ENCODE results near the gene TAF11L8.
"Not testable (repeated sequence)": the region's sequence is repeated elsewhere in the genome, so short reads cannot be mapped to it uniquely, and the experiment has no call there.

TAF11L8 gene

GRCh38 chr5:17619354-17619753, 28.6 kb upstream of the TAF11L8 start:
- no peak for TF ChIP-seq POLR2AphosphoS5 (IDR thresholded peaks at IDR 0.05; ENCODE audit: low read depth, low read length)

DNA sequence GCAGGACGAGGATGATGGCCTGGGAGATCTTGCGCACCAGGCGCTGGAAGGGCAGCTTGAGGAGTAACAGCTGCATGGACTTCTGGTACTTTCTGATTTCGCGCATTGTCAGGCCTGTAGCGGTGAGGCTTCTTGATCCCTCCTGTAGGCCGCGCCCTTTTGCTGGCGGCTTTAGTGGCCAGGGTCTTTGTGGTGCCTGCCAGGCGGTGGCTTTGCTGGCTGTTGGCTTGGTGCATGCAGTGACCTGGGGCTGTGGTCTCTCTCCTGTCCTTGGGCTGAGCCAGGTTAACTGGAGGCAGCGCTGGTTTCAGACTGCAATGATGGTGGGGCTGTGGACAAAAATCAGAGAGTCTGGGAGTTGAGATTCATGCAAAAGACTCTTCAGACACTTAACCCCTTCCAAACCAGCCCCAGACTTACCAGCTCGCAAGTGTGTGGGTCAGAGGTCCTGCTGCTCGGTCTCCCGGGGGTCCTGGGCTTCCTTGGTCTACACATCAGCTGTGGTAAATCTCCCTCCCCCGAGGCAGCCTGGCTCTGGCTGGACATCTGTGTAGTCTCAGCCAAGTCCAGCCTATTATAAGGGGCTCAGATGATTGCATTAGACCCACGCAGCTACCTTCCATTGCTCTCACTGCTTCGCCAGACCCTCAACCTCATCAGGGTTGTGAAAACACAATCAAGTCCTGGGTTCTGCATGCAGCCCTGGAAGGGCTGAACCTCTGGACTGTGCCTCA, 24.3 kb upstream of the TAF11L8 start:
- TF ChIP-seq REST (IDR thresholded peaks at IDR 0.05; ENCODE audit: insufficient read depth in 1 of 2, low read depth in 2 of 2, low read length in 2 of 2) (no peak), SIN3A (IDR thresholded peaks at IDR 0.05; ENCODE audit: borderline replicate concordance, insufficient read depth, low read length) (no peak), TAF1 (IDR thresholded peaks at IDR 0.05; ENCODE audit: borderline replicate concordance, insufficient read depth, low read length) (no peak), FOXP2 (optimal IDR thresholded peaks at IDR 0.05; ENCODE audit: borderline replicate concordance, extremely low read depth, extremely low read length, insufficient read depth) (no peak), POLR2AphosphoS5 (IDR thresholded peaks at IDR 0.05; ENCODE audit: low read depth, low read length) (no peak)

- not testable (repeated sequence) for TF ChIP-seq SIN3A (IDR thresholded peaks at IDR 0.05; ENCODE audit: borderline replicate concordance, insufficient read depth, low read length); TAF1 (IDR thresholded peaks at IDR 0.05; ENCODE audit: borderline replicate concordance, insufficient read depth, low read length); FOXP2 (optimal IDR thresholded peaks at IDR 0.05; ENCODE audit: borderline replicate concordance, extremely low read depth, extremely low read length, insufficient read depth)
These were observed 19.3 kb upstream of the TAF11L8 start, which contains the start of gene TAF11L12 for GRCh38 chr5:17610092-17610491. Gene TAF11L12 (plus strand): TSS chr5:17610392.

GRCh38 chr5:17604951-17605350, 14.2 kb upstream of the TAF11L8 start:
- TF ChIP-seq REST (IDR thresholded peaks at IDR 0.05; ENCODE audit: insufficient read depth in 1 of 2, low read depth in 2 of 2, low read length in 2 of 2) (no peak), FOXP2 (optimal IDR thresholded peaks at IDR 0.05; ENCODE audit: borderline replicate concordance, extremely low read depth, extremely low read length, insufficient read depth) (no peak), SIN3A (IDR thresholded peaks at IDR 0.05; ENCODE audit: borderline replicate concordance, insufficient read depth, low read length) (no peak), POLR2AphosphoS5 (IDR thresholded peaks at IDR 0.05; ENCODE audit: low read depth, low read length) (no peak), TAF1 (IDR thresholded peaks at IDR 0.05; ENCODE audit: borderline replicate concordance, insufficient read depth, low read length) (no peak)

DNA sequence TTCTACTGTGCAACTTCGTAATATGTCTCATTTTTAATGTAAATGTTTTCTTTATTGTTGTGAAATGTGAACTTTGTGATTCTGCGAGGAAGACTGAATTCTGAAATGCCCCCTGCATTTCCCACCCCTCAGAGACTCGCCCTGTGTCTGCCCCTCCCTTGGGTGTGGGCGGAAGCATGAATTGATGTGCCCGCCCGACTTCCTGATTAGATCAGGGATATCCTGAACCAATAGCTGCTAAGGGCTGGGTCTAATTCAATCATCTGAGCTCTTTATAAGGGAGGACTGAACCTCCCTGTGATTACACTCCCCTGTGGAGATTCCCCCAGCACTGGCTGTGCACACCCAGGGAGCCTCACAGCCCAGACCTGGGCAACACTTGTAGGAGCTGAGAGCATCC, 13.1 kb upstream of the TAF11L8 start, which contains the start of gene TAF11L11:
Gene TAF11L11 (plus strand): TSS at position 304 of the 400 bp plus-strand sequence.
- not testable (repeated sequence) for TF ChIP-seq TAF1 (IDR thresholded peaks at IDR 0.05; ENCODE audit: borderline replicate concordance, insufficient read depth, low read length); SIN3A (IDR thresholded peaks at IDR 0.05; ENCODE audit: borderline replicate concordance, insufficient read depth, low read length); POLR2AphosphoS5 (IDR thresholded peaks at IDR 0.05; ENCODE audit: low read depth, low read length)

DNA sequence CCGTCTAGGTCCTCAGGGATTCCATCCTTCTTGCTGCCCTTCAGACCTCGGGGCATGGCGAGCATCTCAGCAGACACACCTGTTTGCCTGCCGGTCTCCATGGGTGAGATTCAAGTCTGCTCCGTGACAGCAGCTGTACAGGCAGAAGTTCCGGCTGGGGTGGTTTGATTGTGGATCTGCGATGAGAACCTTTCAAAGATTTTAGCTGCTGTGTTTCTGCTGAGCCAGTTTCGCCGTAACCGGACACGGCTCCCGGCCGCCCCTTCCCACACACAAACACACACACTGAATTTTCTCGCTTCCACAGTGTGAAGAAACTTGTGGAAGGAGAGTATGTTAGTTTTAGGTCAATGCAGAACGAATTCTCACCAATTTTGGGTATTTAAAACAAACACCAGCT, 7.0 kb upstream of the TAF11L8 start, which contains the start of gene TAF11L10:
Gene TAF11L10 (minus strand): TSS at position 101 of the 400 bp plus-strand sequence.
- TF ChIP-seq TAF1 (IDR thresholded peaks at IDR 0.05; ENCODE audit: borderline replicate concordance, insufficient read depth, low read length); SIN3A (IDR thresholded peaks at IDR 0.05; ENCODE audit: borderline replicate concordance, insufficient read depth, low read length); FOXP2 (optimal IDR thresholded peaks at IDR 0.05; ENCODE audit: borderline replicate concordance, extremely low read depth, extremely low read length, insufficient read depth): not testable (repeated sequence)

DNA sequence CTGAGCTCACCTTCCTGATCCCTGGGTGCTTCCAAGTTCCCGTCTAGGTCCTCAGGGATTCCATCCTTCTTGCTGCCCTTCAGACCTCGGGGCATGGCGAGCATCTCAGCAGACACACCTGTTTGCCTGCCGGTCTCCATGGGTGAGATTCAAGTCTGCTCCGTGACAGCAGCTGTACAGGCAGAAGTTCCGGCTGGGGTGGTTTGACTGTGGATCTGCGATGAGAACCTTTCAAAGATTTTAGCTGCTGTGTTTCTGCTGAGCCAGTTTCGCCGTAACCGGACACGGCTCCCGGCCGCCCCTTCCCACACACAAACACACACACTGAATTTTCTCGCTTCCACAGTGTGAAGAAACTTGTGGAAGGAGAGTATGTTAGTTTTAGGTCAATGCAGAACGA, 3.5 kb upstream of the TAF11L8 start, which contains the start of gene TAF11L9:
Gene TAF11L9 (minus strand): TSS at position 140 of the 400 bp plus-strand sequence.
- not testable (repeated sequence) for TF ChIP-seq REST (IDR thresholded peaks at IDR 0.05; ENCODE audit: insufficient read depth in 1 of 2, low read depth in 2 of 2, low read length in 2 of 2); FOXP2 (optimal IDR thresholded peaks at IDR 0.05; ENCODE audit: borderline replicate concordance, extremely low read depth, extremely low read length, insufficient read depth); SIN3A (IDR thresholded peaks at IDR 0.05; ENCODE audit: borderline replicate concordance, insufficient read depth, low read length)
